Spleen (tissue), 11 donors: ENCODE results near the gene FSTL5. TPM values are rescaled to one million over a fixed set of nuclear protein-coding genes. Genes with fewer than 3 reads are reported as not detected.

Experiments
- DNase-seq: peaks from one replicate; pipeline ENCODE4 v3.0.0-alpha.2; 2020
- H3K27ac ChIP-seq, 8 donors: fragments of 200-600 bp; sonication (generic) in 7 of 8; 1 replicate in 4 of 8; 2 replicates in 4 of 8; pipeline versions ENCODE4 v1.5.0 to v1.8.0; 2016 to 2021; ENCODE audit warnings: inconsistent platforms in 4 of 8, mild to moderate bottlenecking in 4 of 8, moderate library complexity in 1 of 8
- H3K27me3 ChIP-seq, 7 donors: fragments of 200-600 bp; sonication (generic) in 6 of 7; replicated peaks in 1 of 7; 1 replicate in 4 of 7; 2 replicates in 3 of 7; pipeline versions ENCODE4 v1.5.0 to v1.8.0; 2016 to 2021; ENCODE audit warnings: inconsistent platforms in 3 of 7, mild to moderate bottlenecking in 1 of 7
- H3K36me3 ChIP-seq, 6 donors: fragments of 200-600 bp; sonication (generic) in 5 of 6; 1 replicate in 4 of 6; 2 replicates in 2 of 6; pipeline versions ENCODE4 v1.5.0 to v1.8.0; 2016 to 2021; ENCODE audit warnings: inconsistent platforms in 2 of 6
- H3K4me1 ChIP-seq, 6 donors: fragments of 200-600 bp; sonication (generic) in 5 of 6; 1 replicate in 3 of 6; 2 replicates in 3 of 6; pipeline versions ENCODE4 v1.5.0 to v1.8.0; 2016 to 2021; ENCODE audit warnings: inconsistent platforms in 3 of 6
- H3K4me3 ChIP-seq, 8 donors: fragments of 200-600 bp; sonication (generic) in 7 of 8; 1 replicate in 4 of 8; 2 replicates in 4 of 8; pipeline versions ENCODE4 v1.5.0 to v1.8.0; 2016 to 2021; ENCODE audit warnings: inconsistent platforms in 4 of 8, mild to moderate bottlenecking in 4 of 8, moderate library complexity in 2 of 8
- H3K9me3 ChIP-seq, 8 donors: fragments of 200-600 bp; sonication (generic) in 7 of 8; 1 replicate in 4 of 8; 2 replicates in 4 of 8; pipeline versions ENCODE4 v1.5.0 to v1.8.0; 2016 to 2021; ENCODE audit warnings: inconsistent platforms in 4 of 8
- CTCF ChIP-seq, 11 experiments: fragments of 200-600 bp in 7 of 11; fragments of 450-650 bp in 4 of 11; sonication (generic) in 4 of 11; IDR thresholded peaks in 8 of 11; conservative IDR thresholded peaks in 3 of 11; 1 replicate in 7 of 11; 2 replicates in 4 of 11; pipeline versions ENCODE4 v1.4.0 to v1.8.0; 2016 to 2021; ENCODE audit warnings: antibody characterized with exemption in 11 of 11, inconsistent platforms in 4 of 11, mild to moderate bottlenecking in 1 of 11
- POLR2A ChIP-seq, 3 donors: fragments of 450-650 bp; IDR thresholded peaks; one replicate each; pipeline ENCODE4 v1.5.1; 2017; ENCODE audit warnings: antibody characterized with exemption in 3 of 3, mild to moderate bottlenecking in 1 of 3
- POLR2AphosphoS5 ChIP-seq, 3 donors: sonication (generic); formaldehyde crosslinking; IDR thresholded peaks; one replicate each; pipeline ENCODE4 v1.5.1; 2017; ENCODE audit warnings: antibody characterized with exemption in 3 of 3
- WGBS, 5 donors: extraction: QIAGEN DNeasy Blood & Tissue Kit in 3 of 5; methylation state at CpG; one replicate each; pipeline versions ENCODE4 v1.1.5 to v1.1.7; 2013 to 2018; 5-methylcytosine and 5-hydroxymethylcytosine counted together
- intact Hi-C: fragments of 100-400 bp; cut with DNase I; formaldehyde crosslinking; loops from one replicate; pipeline ENCODE4 v1.15.0; 2023; ENCODE audit warnings: low total_unique reads
- polyA plus RNA-seq, 3 donors: library from polyadenylated mRNA; stranded (reverse); fragments of 200-250 nt; gene quantifications; one replicate each; pipeline ENCODE4 v1.2.1, GENCODE V29; 2013
- total RNA-seq, 7 donors: library from RNA; depleted of rRNA in 3 of 7; stranded (reverse); fragments of >200 nt in 3 of 7; fragmentation: NEBNext Ultra II Directional in 4 of 7; extraction: Animal tissue kit (Norgen Biotek cat#: 25700) in 4 of 7; gene quantifications; one replicate each; pipeline versions ENCODE4 v1.1.0 to v1.2.1, GENCODE V29; 2016 to 2021
- donor health status: healthy with polysubstance abuse.
- donor health status: DM: no; HTN: no; CAD: no; lungs with moderate emphysema.
- donor health status: DM: no; HTN: no; CAD: no.
- donor health status: Bipolar disorder and iron deficiency.
- donor health status: healthy.
- donor health status: DM: no; HTN: no; CAD: no.
- donor health status: DM: yes; HTN: yes; CAD: no.

Gene FSTL5
- total and polyA plus RNA-seq, 10 donors, result 0.02 TPM; not detected in 9

GRCh38 chr4:161595230-161595771, 568.5 kb downstream of the FSTL5 start:
- Histone ChIP-seq H3K9me3 (peaks cover 0 to 11% (median 0%) of the 10 kb centered on the region in 8 donors), H3K4me1 (no peaks in the 10 kb centered on the region), H3K36me3 (no peaks in the 10 kb centered on the region), H3K27ac (no peak overlapping the region), H3K27me3 (no peaks in the 10 kb centered on the region), H3K4me3 (no peak overlapping the region)
- TF ChIP-seq POLR2AphosphoS5 (IDR thresholded peaks at IDR 0.05) (no peak), POLR2A (IDR thresholded peaks at IDR 0.05) (no peak), CTCF (IDR thresholded peaks at IDR 0.05 in 8 of 11, conservative IDR thresholded peaks at IDR 0.05 in 3 of 11) (no peak)
- intact Hi-C loops, result no loop called here
- 76 to 86% (median 80%) methylated on average over 2 of the region's 2 CpGs for WGBS, 5 donors
- DNase-seq, result no peak

- no peaks in the 10 kb centered on the region for H3K27me3 ChIP-seq
- H3K36me3 ChIP-seq, result no peaks in the 10 kb centered on the region
- intact Hi-C loops, result no loop called here
- 67 to 83% (median 73%) methylated on average over 6 of the region's 6 CpGs for WGBS, 5 donors
- H3K27ac ChIP-seq, result no peak overlapping the region
- no peak overlapping the region for H3K4me3 ChIP-seq
- H3K4me1 ChIP-seq, result no peaks in the 10 kb centered on the region
- peaks cover 0 to 3% (median 0%) of the 10 kb centered on the region in 8 donors for H3K9me3 ChIP-seq
- no peak for DNase-seq
- TF ChIP-seq POLR2A (IDR thresholded peaks at IDR 0.05) (no peak), CTCF (IDR thresholded peaks at IDR 0.05 in 8 of 11, conservative IDR thresholded peaks at IDR 0.05 in 3 of 11) (no peak), POLR2AphosphoS5 (IDR thresholded peaks at IDR 0.05) (no peak)
These were observed 578.8 kb downstream of the FSTL5 start for GRCh38 chr4:161585011-161585410.

- H3K27me3 ChIP-seq, result no peaks in the 10 kb centered on the region
- DNase-seq, result no peak
- no peak overlapping the region for H3K27ac ChIP-seq
- peaks cover 0 to 3% (median 0%) of the 10 kb centered on the region in 8 donors for H3K9me3 ChIP-seq
- intact Hi-C loops, result no loop called here
- H3K4me1 ChIP-seq, result no peaks in the 10 kb centered on the region
- no peaks in the 10 kb centered on the region for H3K36me3 ChIP-seq
- TF ChIP-seq POLR2A (IDR thresholded peaks at IDR 0.05) (no peak), POLR2AphosphoS5 (IDR thresholded peaks at IDR 0.05) (no peak), CTCF (IDR thresholded peaks at IDR 0.05 in 8 of 11, conservative IDR thresholded peaks at IDR 0.05 in 3 of 11) (no peak)
- H3K4me3 ChIP-seq, result no peak overlapping the region
These were observed 580.3 kb downstream of the FSTL5 start for GRCh38 chr4:161583549-161583948.

- Histone ChIP-seq H3K27ac (no peak overlapping the region), H3K9me3 (peaks cover 0 to 3% (median 0%) of the 10 kb centered on the region in 8 donors), H3K4me1 (no peaks in the 10 kb centered on the region), H3K36me3 (no peaks in the 10 kb centered on the region), H3K4me3 (no peak overlapping the region), H3K27me3 (no peaks in the 10 kb centered on the region)
- TF ChIP-seq POLR2AphosphoS5 (IDR thresholded peaks at IDR 0.05), result no peak
- no peak for TF ChIP-seq POLR2A (IDR thresholded peaks at IDR 0.05)
- no peak for TF ChIP-seq CTCF (IDR thresholded peaks at IDR 0.05 in 8 of 11, conservative IDR thresholded peaks at IDR 0.05 in 3 of 11)
- 72 to 86% (median 76%) methylated on average over 7 of the region's 7 CpGs for WGBS, 5 donors
- intact Hi-C loops, result no loop called here
- DNase-seq, result no peak
These were observed 582.3 kb downstream of the FSTL5 start for GRCh38 chr4:161581262-161582230.
